ENCODE results near the gene CALML5.

DNA sequence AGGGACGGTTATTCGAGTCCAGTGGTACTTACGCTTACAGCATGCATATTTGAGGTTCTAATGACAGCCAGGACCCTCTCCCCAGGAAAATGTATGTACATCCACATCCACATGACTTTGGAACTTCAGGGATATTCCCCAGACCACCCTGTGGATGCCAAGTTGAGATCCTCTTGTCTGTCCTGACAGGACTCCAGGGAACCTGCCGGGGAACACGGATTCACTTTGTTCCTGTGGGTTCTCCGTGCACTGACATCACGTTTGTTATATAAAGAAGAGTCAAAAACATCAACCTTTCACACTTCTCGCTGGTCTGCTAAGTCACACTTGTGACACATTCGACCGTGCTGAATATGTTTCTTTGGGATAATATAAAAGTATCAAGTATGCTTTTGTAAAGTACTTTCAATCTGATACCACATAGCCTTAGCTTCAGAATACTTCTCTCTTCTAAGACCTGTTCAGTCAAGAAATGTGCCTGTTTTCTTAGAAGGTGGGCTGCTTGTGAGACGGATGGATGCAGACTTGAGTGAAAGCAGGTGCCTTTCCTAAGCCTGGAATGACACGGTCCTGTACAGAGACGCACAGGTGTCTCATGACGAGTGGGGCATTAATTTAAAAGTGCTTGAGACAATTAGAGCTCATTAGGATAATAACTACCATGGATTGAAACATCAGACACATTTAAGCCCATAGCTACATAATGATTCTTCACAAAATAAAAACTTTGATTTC lies 38.7 kb downstream of the CALML5 start:
- no peak for TF ChIP-seq PRDM15 (CRISPR knock-in tag; IDR thresholded peaks at IDR 0.05)
- TF ChIP-seq, protein P1, sequence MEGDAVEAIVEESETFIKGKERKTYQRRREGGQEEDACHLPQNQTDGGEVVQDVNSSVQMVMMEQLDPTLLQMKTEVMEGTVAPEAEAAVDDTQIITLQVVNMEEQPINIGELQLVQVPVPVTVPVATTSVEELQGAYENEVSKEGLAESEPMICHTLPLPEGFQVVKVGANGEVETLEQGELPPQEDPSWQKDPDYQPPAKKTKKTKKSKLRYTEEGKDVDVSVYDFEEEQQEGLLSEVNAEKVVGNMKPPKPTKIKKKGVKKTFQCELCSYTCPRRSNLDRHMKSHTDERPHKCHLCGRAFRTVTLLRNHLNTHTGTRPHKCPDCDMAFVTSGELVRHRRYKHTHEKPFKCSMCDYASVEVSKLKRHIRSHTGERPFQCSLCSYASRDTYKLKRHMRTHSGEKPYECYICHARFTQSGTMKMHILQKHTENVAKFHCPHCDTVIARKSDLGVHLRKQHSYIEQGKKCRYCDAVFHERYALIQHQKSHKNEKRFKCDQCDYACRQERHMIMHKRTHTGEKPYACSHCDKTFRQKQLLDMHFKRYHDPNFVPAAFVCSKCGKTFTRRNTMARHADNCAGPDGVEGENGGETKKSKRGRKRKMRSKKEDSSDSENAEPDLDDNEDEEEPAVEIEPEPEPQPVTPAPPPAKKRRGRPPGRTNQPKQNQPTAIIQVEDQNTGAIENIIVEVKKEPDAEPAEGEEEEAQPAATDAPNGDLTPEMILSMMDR (IDR thresholded peaks at IDR 0.05) = no peak

Data from WTC11 (cell line).